ENCODE results near the gene PRR12.
"Not testable (repeated sequence)": the region's sequence is repeated elsewhere in the genome, so short reads cannot be mapped to it uniquely, and the experiment has no call there.

PRR12 gene

GRCh38 chr19:49592486-49593232, 1.7 kb downstream of the PRR12 start:
- no peak for DNase-seq

- peak; percentile 86 to 92 for DNase-seq
Measured at GRCh38 chr19:49593233-49594113, 2.5 kb downstream of the PRR12 start.

GRCh38 chr19:49594157-49594992, 3.4 kb downstream of the PRR12 start:
- no peak for DNase-seq

- DNase-seq: no peak
Measured at GRCh38 chr19:49594993-49595818, 4.2 kb downstream of the PRR12 start.

- no peak for DNase-seq
Measured at GRCh38 chr19:49595819-49596404, 4.9 kb downstream of the PRR12 start.

GRCh38 chr19:49596407-49596806, 5.4 kb downstream of the PRR12 start:
- DNase-seq: no peak

GRCh38 chr19:49596954-49597702, 6.1 kb downstream of the PRR12 start:
- no peak for DNase-seq

GRCh38 chr19:49597703-49597974, 6.7 kb downstream of the PRR12 start:
- DNase-seq: no peak

GRCh38 chr19:49599378-49600295, 8.7 kb downstream of the PRR12 start:
- DNase-seq: no peak

- DNase-seq: no peak
Measured at GRCh38 chr19:49601482-49602038, 10.6 kb downstream of the PRR12 start.

- DNase-seq: no peak
Measured at GRCh38 chr19:49602806-49603205, 11.8 kb downstream of the PRR12 start.

GRCh38 chr19:49605605-49606004, 14.6 kb downstream of the PRR12 start:
- DNase-seq: no peak

- DNase-seq: no peak
Measured at GRCh38 chr19:49609499-49610092, 18.6 kb downstream of the PRR12 start.

GRCh38 chr19:49613374-49613773, 22.4 kb downstream of the PRR12 start:
- DNase-seq: no peak

- DNase-seq: no peak
Measured at GRCh38 chr19:49614096-49614833, 23.3 kb downstream of the PRR12 start.

- DNase-seq: no peak
Measured at GRCh38 chr19:49615861-49616260, 24.9 kb downstream of the PRR12 start.

- DNase-seq: no peak
Measured at GRCh38 chr19:49616532-49616931, 25.6 kb downstream of the PRR12 start.

GRCh38 chr19:49616945-49617344, 26.0 kb downstream of the PRR12 start:
- DNase-seq: no peak

GRCh38 chr19:49617860-49618259, 26.9 kb downstream of the PRR12 start:
- not testable (repeated sequence) for DNase-seq
